ENCODE results near the gene IL3RA.
"Not testable (repeated sequence)": the region's sequence is repeated elsewhere in the genome, so short reads cannot be mapped to it uniquely, and the experiment has no call there.

- not testable (repeated sequence) for TF ChIP-seq POLR2A (IDR thresholded peaks at IDR 0.05)
- TF ChIP-seq, protein P1, sequence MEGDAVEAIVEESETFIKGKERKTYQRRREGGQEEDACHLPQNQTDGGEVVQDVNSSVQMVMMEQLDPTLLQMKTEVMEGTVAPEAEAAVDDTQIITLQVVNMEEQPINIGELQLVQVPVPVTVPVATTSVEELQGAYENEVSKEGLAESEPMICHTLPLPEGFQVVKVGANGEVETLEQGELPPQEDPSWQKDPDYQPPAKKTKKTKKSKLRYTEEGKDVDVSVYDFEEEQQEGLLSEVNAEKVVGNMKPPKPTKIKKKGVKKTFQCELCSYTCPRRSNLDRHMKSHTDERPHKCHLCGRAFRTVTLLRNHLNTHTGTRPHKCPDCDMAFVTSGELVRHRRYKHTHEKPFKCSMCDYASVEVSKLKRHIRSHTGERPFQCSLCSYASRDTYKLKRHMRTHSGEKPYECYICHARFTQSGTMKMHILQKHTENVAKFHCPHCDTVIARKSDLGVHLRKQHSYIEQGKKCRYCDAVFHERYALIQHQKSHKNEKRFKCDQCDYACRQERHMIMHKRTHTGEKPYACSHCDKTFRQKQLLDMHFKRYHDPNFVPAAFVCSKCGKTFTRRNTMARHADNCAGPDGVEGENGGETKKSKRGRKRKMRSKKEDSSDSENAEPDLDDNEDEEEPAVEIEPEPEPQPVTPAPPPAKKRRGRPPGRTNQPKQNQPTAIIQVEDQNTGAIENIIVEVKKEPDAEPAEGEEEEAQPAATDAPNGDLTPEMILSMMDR (IDR thresholded peaks at IDR 0.05), result not testable (repeated sequence)
Observed at GRCh38 chrX:1405769-1406168, 69.2 kb downstream of the IL3RA start.
